Muscle of back (tissue), 11 donors: ENCODE results near the gene ELAVL2. TPM values are rescaled to one million over a fixed set of nuclear protein-coding genes. Genes with fewer than 3 reads are reported as not detected.

ENCODE experiments used
- DNase-seq, 3 donors: peaks; one replicate each; pipeline versions ENCODE4 v3.0.0 to v3.0.0-alpha.2; 2013
- polyA plus RNA-seq, 10 donors: library from polyadenylated mRNA; unstranded; fragments of 120-200 nt; gene quantifications; one replicate each; pipeline ENCODE4 v1.2.1, GENCODE V29; 2013; ENCODE audit not compliant: insufficient read length in 10 of 10

Gene ELAVL2
- polyA plus RNA-seq, 10 donors: 1.1 to 5.5 (median 2.2) TPM

DNA sequence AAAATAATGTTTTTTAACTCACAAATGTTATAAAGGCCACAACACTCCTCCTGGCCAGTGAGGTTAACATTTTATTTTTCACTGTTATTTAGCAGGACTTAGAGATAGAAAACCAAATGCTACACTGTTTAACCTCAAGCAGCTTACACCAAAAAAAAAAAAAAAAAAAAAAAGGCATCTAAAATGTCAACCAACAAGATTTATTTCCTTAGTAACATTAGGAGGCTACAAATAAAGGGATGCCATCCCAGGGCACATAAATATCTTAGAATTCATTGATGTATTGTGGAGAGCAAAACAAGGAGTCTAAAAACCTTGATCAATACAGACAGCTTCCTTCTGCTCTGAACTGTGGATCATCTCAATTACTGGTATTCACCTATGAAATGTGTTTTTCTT, 53.7 kb downstream of the ELAVL2 start:
- DNase-seq: no peak

DNA sequence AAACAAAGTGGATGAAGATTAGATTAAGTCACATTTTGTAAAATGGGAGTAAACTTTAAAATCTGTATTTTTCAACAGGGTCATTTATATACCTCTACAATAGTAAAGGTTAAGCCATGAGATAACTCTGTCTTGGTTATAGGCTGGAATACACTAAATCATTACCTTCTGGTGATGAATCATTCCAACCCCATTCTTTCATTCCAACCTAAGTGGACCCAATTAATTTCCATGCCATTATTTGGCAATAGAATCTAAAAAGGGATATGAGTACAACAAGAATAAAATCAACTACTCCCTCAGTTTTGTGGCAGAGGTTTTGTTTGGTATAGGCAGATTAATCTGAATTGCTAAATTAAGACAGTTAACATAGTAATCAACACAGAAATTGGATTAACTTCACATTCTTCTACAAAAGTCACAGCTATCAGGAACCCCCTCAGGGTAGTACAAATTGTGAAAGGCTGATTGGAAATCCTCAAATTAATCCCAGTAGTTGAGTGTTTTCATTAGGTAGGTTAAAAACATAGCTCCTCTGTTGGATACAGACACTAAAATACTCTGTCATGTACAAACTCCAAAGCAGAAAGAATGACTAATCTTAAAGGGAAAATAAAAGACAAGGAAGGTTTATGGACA, 54.2 kb downstream of the ELAVL2 start:
- no peak for DNase-seq

DNA sequence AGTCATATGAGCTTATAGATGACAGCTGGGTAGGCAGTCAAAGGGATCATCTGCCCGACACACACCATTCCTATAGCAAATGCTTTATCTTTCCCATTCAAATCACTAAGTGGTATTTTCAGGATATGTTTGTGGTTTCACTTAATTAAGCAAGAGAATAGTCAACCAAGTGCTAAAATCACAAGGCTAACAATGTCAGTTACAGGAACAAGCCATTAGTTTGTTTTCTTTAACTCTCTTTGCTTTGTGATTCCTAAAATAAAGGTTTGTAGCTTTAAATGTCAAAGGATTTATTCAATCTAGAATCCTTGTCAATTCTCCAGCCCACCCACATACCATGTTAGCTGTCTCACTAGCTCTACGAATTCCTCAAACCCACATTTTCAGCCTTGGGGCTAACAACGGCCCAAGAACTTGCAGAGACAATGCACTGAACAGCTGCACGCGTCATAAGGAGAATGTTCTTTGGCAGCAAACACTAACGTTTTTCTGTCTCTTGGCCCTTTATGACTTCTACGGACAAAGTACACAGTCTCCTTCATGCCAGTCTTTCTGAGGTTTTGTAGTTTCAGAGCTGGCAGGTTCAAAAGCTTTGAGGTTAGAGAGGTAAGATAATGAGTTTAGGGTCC, 56.6 kb downstream of the ELAVL2 start:
- peak in 2 of 3 donors; percentile 55 to 82 for DNase-seq

- no peak for DNase-seq
Measured at GRCh38 chr9:23768861-23769260, 57.2 kb downstream of the ELAVL2 start.

DNA sequence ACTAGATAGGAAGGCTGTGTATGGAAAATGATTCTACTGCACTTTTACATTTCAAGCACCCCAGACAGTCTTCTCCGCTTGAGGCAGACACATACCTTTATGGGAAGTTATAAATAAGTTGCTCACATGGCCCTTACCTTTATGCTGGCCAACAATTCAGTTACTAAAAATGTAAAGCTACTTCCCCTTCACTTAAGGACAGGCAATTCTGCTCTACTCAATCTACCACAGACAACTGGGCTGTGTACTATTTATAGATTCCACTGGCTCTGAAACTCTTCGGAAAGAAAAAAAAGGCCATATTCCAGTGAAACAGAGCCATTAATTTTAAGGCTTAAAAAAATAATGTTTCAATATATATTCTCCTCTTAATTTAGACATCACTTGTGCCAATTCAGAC, 59.4 kb downstream of the ELAVL2 start:
- DNase-seq: peak in 1 of 3 donors; percentile 21

GRCh38 chr9:23765561-23765960, 60.5 kb downstream of the ELAVL2 start:
- DNase-seq: no peak

DNA sequence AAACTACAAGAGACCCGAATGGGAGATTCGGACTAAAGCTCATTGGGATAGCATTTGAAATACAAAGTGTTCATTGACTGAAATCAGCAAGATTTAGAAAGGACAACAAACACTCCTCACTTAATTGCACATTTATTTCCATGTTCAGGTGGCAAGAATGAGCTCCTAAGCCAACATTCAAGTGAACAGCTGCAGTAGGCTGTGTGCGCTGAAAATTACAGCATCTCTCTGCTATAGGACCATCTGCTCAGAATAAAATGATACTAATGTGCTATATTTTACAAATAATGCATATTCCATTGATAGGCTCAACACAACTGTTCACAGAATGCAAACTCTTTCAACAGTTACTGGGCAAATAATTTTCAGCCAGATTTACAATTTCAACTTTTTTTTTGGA, 61.8 kb downstream of the ELAVL2 start:
- DNase-seq: no peak

DNA sequence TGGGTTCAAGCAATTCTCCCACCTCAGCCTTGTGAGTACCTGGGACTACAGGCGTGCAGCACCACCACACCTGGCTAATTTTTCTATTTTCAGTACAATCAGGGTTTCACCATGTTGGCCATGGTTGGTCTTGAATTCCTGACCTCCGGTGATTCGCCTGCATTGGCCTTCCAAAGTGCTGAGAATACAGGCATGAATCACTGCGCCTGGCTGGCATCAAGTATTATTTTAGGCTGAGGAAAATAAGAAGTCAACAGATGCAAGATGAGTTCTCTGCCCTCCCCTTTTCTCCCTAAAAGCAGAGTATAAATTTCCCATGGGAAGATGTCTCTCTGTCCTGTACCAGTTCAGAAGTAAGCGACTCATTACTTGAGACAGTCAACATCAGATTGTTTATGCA, 71.5 kb downstream of the ELAVL2 start:
- no peak for DNase-seq

DNA sequence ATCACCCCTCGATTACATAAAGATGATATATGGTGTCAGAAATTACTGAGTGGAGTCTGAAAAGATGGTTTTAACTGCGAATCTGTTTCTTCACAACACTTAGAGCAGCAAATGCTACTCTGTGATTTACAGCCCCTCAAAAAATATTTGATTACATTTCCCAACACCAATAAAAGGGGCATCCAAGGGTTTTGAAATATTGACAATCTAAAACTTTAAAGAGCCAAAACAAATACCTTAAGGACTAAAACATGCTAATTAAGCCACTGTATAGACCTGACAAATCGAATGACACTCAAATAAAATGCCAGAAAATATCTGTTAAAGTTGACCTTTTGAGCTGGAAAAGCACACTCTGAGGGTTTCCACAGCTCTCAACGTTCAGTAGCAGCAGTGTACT, 73.2 kb downstream of the ELAVL2 start:
- DNase-seq: no peak

- DNase-seq: no peak
Measured at GRCh38 chr9:23751633-23752032, 74.4 kb downstream of the ELAVL2 start.

- no peak for DNase-seq
Measured at GRCh38 chr9:23750808-23751207, 75.2 kb downstream of the ELAVL2 start.

GRCh38 chr9:23747088-23748075, 78.7 kb downstream of the ELAVL2 start:
- DNase-seq: peak in 1 of 3 donors; percentile 20

DNA sequence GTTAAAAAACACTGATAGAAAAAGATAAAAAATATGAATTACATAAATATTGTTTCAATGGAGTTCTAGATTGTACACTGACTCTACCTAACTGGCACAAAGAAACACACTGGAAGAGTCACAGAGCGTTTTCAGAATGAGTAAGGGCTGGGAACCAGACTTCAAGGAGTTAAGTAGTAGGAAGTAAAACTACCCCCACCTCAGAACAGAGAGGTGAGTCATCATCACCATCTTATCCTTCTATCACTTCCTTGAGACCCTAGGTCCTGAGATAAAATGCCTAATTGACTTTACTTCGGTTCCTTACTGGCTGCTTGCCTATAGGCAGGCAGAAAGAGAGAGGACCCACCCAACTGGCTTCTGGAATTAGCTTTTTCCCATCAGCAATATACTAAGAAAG, 79.7 kb downstream of the ELAVL2 start:
- no peak for DNase-seq

- no peak for DNase-seq
Measured at GRCh38 chr9:23743036-23743435, 83.0 kb downstream of the ELAVL2 start.

DNA sequence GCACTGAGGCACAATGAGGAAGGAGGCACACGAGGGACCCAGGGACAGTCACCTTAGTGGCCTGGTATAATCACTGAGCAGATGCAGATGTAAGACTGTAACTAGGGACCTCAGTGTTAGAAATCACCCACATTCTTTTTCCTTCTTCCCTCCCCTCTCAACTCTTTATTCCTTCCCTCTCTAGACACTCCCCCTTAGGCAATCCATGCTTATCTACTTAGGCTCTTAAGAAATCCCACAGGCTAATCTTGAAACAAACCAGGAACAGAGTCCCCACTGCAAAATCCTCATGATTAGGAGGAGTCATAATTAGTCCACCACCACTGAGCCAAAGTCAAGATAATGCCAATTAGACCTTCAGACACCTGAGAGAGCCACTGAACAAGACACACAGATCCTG, 84.7 kb downstream of the ELAVL2 start:
- no peak for DNase-seq

DNA sequence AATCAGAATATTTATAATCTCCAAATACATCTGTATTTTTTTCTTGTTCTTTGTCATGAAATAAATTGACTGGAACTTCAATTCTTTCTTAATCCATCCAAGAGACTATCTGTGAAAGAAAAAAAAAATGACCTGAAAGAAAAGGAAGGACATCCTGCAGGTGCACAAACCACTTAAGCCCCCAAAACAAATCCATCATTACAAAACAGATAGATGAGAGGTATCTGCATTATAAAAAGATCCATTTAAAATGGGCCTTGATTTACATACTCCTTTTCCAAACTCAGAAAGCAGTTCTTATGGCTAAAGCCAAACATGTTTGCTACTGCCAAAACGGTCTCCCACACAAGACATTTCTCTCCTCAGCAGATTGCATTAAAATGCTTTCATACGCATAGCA, 85.5 kb downstream of the ELAVL2 start:
- DNase-seq: no peak

GRCh38 chr9:23739753-23740152, 86.3 kb downstream of the ELAVL2 start:
- DNase-seq: no peak

DNA sequence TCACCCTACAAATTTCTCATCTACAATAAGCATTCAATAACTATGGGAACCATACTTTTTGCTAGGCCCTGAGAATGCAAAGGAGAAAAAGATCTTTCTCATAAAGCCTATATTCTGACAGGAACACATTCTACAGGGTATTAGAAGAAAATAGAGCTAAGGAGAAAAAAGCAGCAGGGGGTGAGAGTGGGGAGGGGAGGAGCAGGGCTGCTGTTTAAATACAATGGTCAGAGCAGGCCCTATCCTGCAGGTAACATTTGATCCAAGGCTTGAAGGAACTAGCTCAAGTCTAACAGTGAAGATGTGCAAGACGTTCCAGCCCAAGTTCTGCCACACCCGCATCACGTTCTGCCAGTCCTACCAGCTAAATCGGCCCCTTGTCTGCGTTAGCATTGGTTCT, 89.7 kb downstream of the ELAVL2 start:
- no peak for DNase-seq

GRCh38 chr9:23733495-23734078, 92.5 kb downstream of the ELAVL2 start:
- DNase-seq: no peak

GRCh38 chr9:23731353-23731752, 94.7 kb downstream of the ELAVL2 start:
- no peak for DNase-seq

GRCh38 chr9:23730364-23730763, 95.7 kb downstream of the ELAVL2 start:
- no peak for DNase-seq

GRCh38 chr9:23728736-23729135, 97.3 kb downstream of the ELAVL2 start:
- DNase-seq: no peak
